ENCODE measurements around the gene ZNF474.

- TF ChIP-seq CTCF (IDR thresholded peaks at IDR 0.05) (no peak), POLR2A (IDR thresholded peaks at IDR 0.05) (no peak), POLR2AphosphoS5 (IDR thresholded peaks at IDR 0.05) (peak; percentile 60)
These were observed 53.9 kb downstream of the ZNF474 start for GRCh38 chr5:122183098-122183787.

Data from prostate gland (tissue), 2 donors.